Endothelial cell of coronary artery (primary cell): Measurements from ENCODE around the gene GSTA3. TPM values are rescaled to one million over a fixed set of nuclear protein-coding genes. Genes with fewer than 3 reads are reported as not detected.

Source experiments
- total RNA-seq: library from RNA; depleted of rRNA; stranded (reverse); fragments of >200 nt; gene quantifications from 2 replicates; pipeline ENCODE4 v1.2.3, GENCODE V29; 2014

GSTA3 gene
- total RNA-seq = not detected in 2 replicates

GRCh38 chr6:52909531-52909930 is at the start of gene GSTA3:
Gene GSTA3, minus strand, starts transcription at chr6:52909698. Its CDS starts 3,864 bp downstream, at chr6:52905834.

Other genes with a start within 250 kb of the GSTA3 start
- gene TMEM14A, start 238.6 kb downstream of the GSTA3 start, total RNA-seq = 21.5 and 22.8 TPM in 2 replicates
- not detected in 2 replicates for gene GSTA2, start 146.2 kb downstream of the GSTA3 start, total RNA-seq
- gene GSTA1, start 105.9 kb downstream of the GSTA3 start, total RNA-seq = not detected in 2 replicates
- gene GSTA5, start 68.9 kb downstream of the GSTA3 start, total RNA-seq = not detected in 2 replicates
- 15.1 and 17.1 TPM in 2 replicates for gene GSTA4, start 85.6 kb upstream of the GSTA3 start, total RNA-seq
- gene CILK1, start 152.1 kb upstream of the GSTA3 start, total RNA-seq = 3.1 and 4.6 TPM in 2 replicates
- 20.2 and 20.8 TPM in 2 replicates for gene FBXO9, start 155.7 kb upstream of the GSTA3 start, total RNA-seq
- gene GCM1, start 239.1 kb upstream of the GSTA3 start, total RNA-seq = not detected in 2 replicates